Body of pancreas (tissue), 4 donors: Measurements from ENCODE around the gene TRPV6. TPM values are rescaled to one million over a fixed set of nuclear protein-coding genes. Genes with fewer than 3 reads are reported as not detected.

Experiments
- ATAC-seq: fragments of 150-250 bp; one replicate; pipeline ENCODE4 v1.9.1; 2016
- DNase-seq, 4 donors: peaks; one replicate each; pipeline ENCODE4 v3.0.0-alpha.2; 2019
- H3K27ac ChIP-seq, 4 donors: fragments of 200-600 bp; sonication (generic); 1 replicate in 3 of 4; 2 replicates in 1 of 4; pipeline versions ENCODE4 v1.5.1 to v1.6.1; 2016 to 2019; ENCODE audit warnings: mild to moderate bottlenecking in 1 of 4, mixed read lengths in 1 of 4, moderate library complexity in 1 of 4
- H3K27me3 ChIP-seq, 2 donors: fragments of 200-600 bp; sonication (generic); one replicate each; pipeline ENCODE4 v1.6.0; 2016; ENCODE audit warnings: mild to moderate bottlenecking in 1 of 2
- H3K36me3 ChIP-seq, 2 donors: fragments of 200-600 bp; sonication (generic); replicated peaks in 1 of 2; 2 replicates each; pipeline ENCODE4 v1.5.1; 2016; ENCODE audit warnings: low read depth in 2 of 2; ENCODE audit not compliant: insufficient read depth in 1 of 2
- H3K4me1 ChIP-seq: fragments of 200-600 bp; sonication (generic); one replicate; pipeline ENCODE4 v1.6.0; 2016
- H3K4me3 ChIP-seq, 2 donors: fragments of 200-600 bp; sonication (generic); 1 replicate in 1 of 2; 2 replicates in 1 of 2; pipeline ENCODE4 v1.5.1; 2016 to 2019
- H3K9me3 ChIP-seq, 3 donors: fragments of 200-600 bp; sonication (generic); 1 replicate in 2 of 3; 2 replicates in 1 of 3; pipeline ENCODE4 v1.5.1; 2016
- CTCF ChIP-seq, 7 experiments: fragments of 450-650 bp in 4 of 7; fragments of 200-600 bp in 3 of 7; sonication (generic) in 3 of 7; IDR thresholded peaks; one replicate each; pipeline ENCODE4 v1.5.1; 2016 to 2019; ENCODE audit warnings: antibody characterized with exemption in 7 of 7
- POLR2A ChIP-seq, 3 donors: fragments of 450-650 bp; IDR thresholded peaks; one replicate each; pipeline ENCODE4 v1.6.1; 2016; ENCODE audit warnings: antibody characterized with exemption in 3 of 3, mild to moderate bottlenecking in 2 of 3
- WGBS, 2 donors: methylation state at CpG; one replicate each; pipeline ENCODE4 v1.1.5; 2017; 5-methylcytosine and 5-hydroxymethylcytosine counted together
- intact Hi-C: fragments of 100-400 bp; cut with DNase I; formaldehyde crosslinking; loops from one replicate; pipeline ENCODE4 v1.15.1; 2023
- total RNA-seq, 2 donors: library from RNA; depleted of rRNA; stranded (reverse); fragments of >200 nt; gene quantifications; one replicate each; pipeline ENCODE4 v1.1.0, GENCODE V29; 2016

TRPV6 gene
- total RNA-seq, 2 donors from 2014 or later: 61.7 to 110 TPM

- Histone ChIP-seq H3K27ac (no peak overlapping the region), H3K36me3 (peaks cover 0 to 2% of the 10 kb centered on the region in 2 donors), H3K4me1 (peaks cover 14% of the 10 kb centered on the region), H3K27me3 (no peaks in the 10 kb centered on the region), H3K9me3 (no peaks in the 10 kb centered on the region), H3K4me3 (no peak overlapping the region)
- no peak for TF ChIP-seq POLR2A (IDR thresholded peaks at IDR 0.05)
- no peak for TF ChIP-seq CTCF (IDR thresholded peaks at IDR 0.05)
- WGBS, 2 donors: 74 to 79% methylated on average over 13 to 18 of the region's 18 CpGs
- ATAC-seq: no peak
- DNase-seq: peak in 1 of 4 donors; percentile 2
- intact Hi-C loops: loop anchor here (10.0 kb wide), 1 partner anchor 118 kb away; no protein-coding TSS in a partner anchor
Measured at GRCh38 chr7:142876991-142877910, 8.3 kb downstream of the TRPV6 start.

GRCh38 chr7:142876236-142876960 is 9.1 kb downstream of the TRPV6 start:
- Histone ChIP-seq H3K4me3 (no peak overlapping the region), H3K27ac (no peak overlapping the region), H3K36me3 (peaks cover 0 to 2% of the 10 kb centered on the region in 2 donors), H3K9me3 (no peaks in the 10 kb centered on the region), H3K27me3 (no peaks in the 10 kb centered on the region), H3K4me1 (peaks cover 14% of the 10 kb centered on the region)
- TF ChIP-seq POLR2A (IDR thresholded peaks at IDR 0.05): no peak
- no peak for TF ChIP-seq CTCF (IDR thresholded peaks at IDR 0.05)
- WGBS, 2 donors: 64 to 82% methylated on average over 9 of the region's 9 CpGs
- intact Hi-C loops: loop anchor here (10.0 kb wide), 1 partner anchor 118 kb away; no protein-coding TSS in a partner anchor
- no peak for ATAC-seq
- peak in 1 of 4 donors; percentile 3 for DNase-seq

GRCh38 chr7:142875456-142875855 is 10.1 kb downstream of the TRPV6 start:
- H3K9me3 ChIP-seq: no peaks in the 10 kb centered on the region
- peak in 1 of 4 donors; percentile 9 for DNase-seq
- H3K4me3 ChIP-seq: no peak overlapping the region
- 69 to 88% methylated on average over 12 of the region's 14 CpGs for WGBS, 2 donors
- H3K36me3 ChIP-seq: peaks cover 0 to 2% of the 10 kb centered on the region in 2 donors
- H3K27me3 ChIP-seq: no peaks in the 10 kb centered on the region
- ATAC-seq: no peak
- no peak overlapping the region for H3K27ac ChIP-seq
- peaks cover 12% of the 10 kb centered on the region for H3K4me1 ChIP-seq
- intact Hi-C loops: loop anchor here (10.0 kb wide), 1 partner anchor 119 kb away; no protein-coding TSS in a partner anchor
- TF ChIP-seq POLR2A (IDR thresholded peaks at IDR 0.05) (no peak), CTCF (IDR thresholded peaks at IDR 0.05) (no peak)

GRCh38 chr7:142874837-142875236 is 10.7 kb downstream of the TRPV6 start:
- DNase-seq (no peak), ATAC-seq (no peak)
- TF ChIP-seq POLR2A (IDR thresholded peaks at IDR 0.05) (no peak), CTCF (IDR thresholded peaks at IDR 0.05) (no peak)
- H3K4me1 ChIP-seq: peaks cover 6% of the 10 kb centered on the region
- no peak overlapping the region for H3K27ac ChIP-seq
- intact Hi-C loops: loop anchor here (10.0 kb wide), 1 partner anchor 120 kb away; no protein-coding TSS in a partner anchor
- peaks cover 0 to 2% of the 10 kb centered on the region in 2 donors for H3K36me3 ChIP-seq
- WGBS, 2 donors: 82 to 84% methylated on average over 6 of the region's 6 CpGs
- no peaks in the 10 kb centered on the region for H3K9me3 ChIP-seq
- no peak overlapping the region for H3K4me3 ChIP-seq
- no peaks in the 10 kb centered on the region for H3K27me3 ChIP-seq
